IMR-90 (cell line): ENCODE results near the gene PRR33. TPM values are rescaled to one million over a fixed set of nuclear protein-coding genes. Genes with fewer than 3 reads are reported as not detected.

Experiments
- ATAC-seq: fragments of 200-7000 bp; cut with Tn5 transposase; 2 replicates; pipeline ENCODE4 v1.9.1; 2020; ENCODE audit warnings: low read depth, mild to moderate bottlenecking, moderate library complexity
- Bru-seq: library from RNA; stranded (reverse); fragments of 400-500 nt; gene quantifications from one replicate; lab custom pipeline; 2021; lab: Mats Ljungman, UMichigan
- BruChase-seq, 2 experiments: library from RNA; stranded (reverse); fragments of 400-500 nt; gene quantifications; one replicate each; lab custom pipeline; 2021; lab: Mats Ljungman, UMichigan
- BruUV-seq: library from RNA; stranded (reverse); fragments of 400-500 nt; replicated peaks from 2 replicates; lab custom pipeline; 2021; lab: Mats Ljungman, UMichigan
- CTCF ChIA-PET: fragments of 300-600 bp; formaldehyde crosslinking; extraction: SDS; loops from one replicate; lab custom pipeline; 2021; ENCODE audit warnings: antibody characterized with exemption; lab: Yijun Ruan, JAX
- POLR2A ChIA-PET: fragments of 300-600 bp; sonication (Branson Sonifier 250); formaldehyde crosslinking; loops from one replicate; lab custom pipeline; 2022; ENCODE audit warnings: antibody characterized with exemption; ENCODE audit not compliant: unreplicated experiment; lab: Charles Lee
- DNase-seq: peaks from one replicate; pipeline ENCODE4 v3.0.0; 2013
- H2AFZ ChIP-seq: replicated peaks from 2 replicates; pipeline ENCODE3; 2013; ENCODE audit warnings: low read length, mild to moderate bottlenecking; ENCODE audit not compliant: poor library complexity
- H2AK5ac ChIP-seq: 2 replicates; pipeline ENCODE4 v1.6.1; 2013; ENCODE audit warnings: low read depth, low read length, inconsistent platforms
- H2AK9ac ChIP-seq: replicated peaks from 2 replicates; pipeline ENCODE3; 2013; ENCODE audit warnings: mild to moderate bottlenecking, low read depth, low read length, moderate library complexity; ENCODE audit not compliant: poor library complexity
- H2BK120ac ChIP-seq: 2 replicates; pipeline ENCODE4 v1.6.1; 2013; ENCODE audit warnings: low read depth, low read length, inconsistent platforms
- H2BK15ac ChIP-seq: 3 replicates; pipeline ENCODE4 v1.6.1; 2013; ENCODE audit warnings: low read depth, low read length, inconsistent platforms
- H2BK20ac ChIP-seq: 2 replicates; pipeline ENCODE4 v1.6.1; 2013; ENCODE audit warnings: low read depth, mild to moderate bottlenecking, inconsistent platforms, low read length, moderate library complexity
- H2BK5ac ChIP-seq: 2 replicates; pipeline ENCODE4 v1.6.1; 2013; ENCODE audit warnings: mild to moderate bottlenecking, low read depth, low read length, inconsistent platforms; ENCODE audit not compliant: poor library complexity, severe bottlenecking
- H3K14ac ChIP-seq: replicated peaks from 2 replicates; pipeline ENCODE4 v1.6.1; 2013; ENCODE audit warnings: low read depth, low read length, inconsistent platforms
- H3K18ac ChIP-seq: 2 replicates; pipeline ENCODE4 v1.6.1; 2013; ENCODE audit warnings: low read depth, low read length, control low read depth
- H3K23ac ChIP-seq: 2 replicates; pipeline ENCODE4 v1.6.1; 2013; ENCODE audit warnings: low read depth, low read length, inconsistent platforms
- H3K27ac ChIP-seq: 2 replicates; pipeline ENCODE4 v1.5.1; 2013; ENCODE audit warnings: mild to moderate bottlenecking, control low read depth, low read length; ENCODE audit not compliant: insufficient read depth
- H3K27me3 ChIP-seq: 2 replicates; pipeline ENCODE4 v1.6.1; 2013; ENCODE audit warnings: low read length; ENCODE audit not compliant: control insufficient read depth, insufficient read depth
- H3K36me3 ChIP-seq: 2 replicates; pipeline ENCODE4 v1.6.1; 2013; ENCODE audit warnings: low read length, mixed read lengths; ENCODE audit not compliant: control insufficient read depth, insufficient read depth
- H3K4ac ChIP-seq: 2 replicates; pipeline ENCODE4 v1.6.1; 2013; ENCODE audit warnings: low read depth, low read length, inconsistent platforms
- H3K4me1 ChIP-seq: 2 replicates; pipeline ENCODE4 v1.6.1; 2013; ENCODE audit warnings: low read length, mixed read lengths; ENCODE audit not compliant: control insufficient read depth, insufficient read depth
- H3K4me2 ChIP-seq: 2 replicates; pipeline ENCODE4 v1.6.1; 2013; ENCODE audit warnings: low read depth, mild to moderate bottlenecking, control low read depth, low read length, moderate library complexity
- H3K4me3 ChIP-seq: 2 replicates; pipeline ENCODE4 v1.5.1; 2013; ENCODE audit warnings: low read depth, mild to moderate bottlenecking, control low read depth, low read length, moderate library complexity; ENCODE audit not compliant: insufficient read depth
- H3K56ac ChIP-seq: 2 replicates; pipeline ENCODE4 v1.6.1; 2013; ENCODE audit warnings: low read length, inconsistent platforms; ENCODE audit not compliant: insufficient read depth; ENCODE audit errors: extremely low read depth
- H3K79me1 ChIP-seq, 2 experiments: 2 replicates each; pipeline ENCODE4 v1.6.1; 2013; ENCODE audit warnings: low read length in 2 of 2, inconsistent platforms in 1 of 2, low read depth in 1 of 2
- H3K9ac ChIP-seq: 2 replicates; pipeline ENCODE4 v1.6.1; 2013; ENCODE audit warnings: low read depth, low read length, control low read depth
- H3K9me1 ChIP-seq: 2 replicates; pipeline ENCODE4 v1.6.1; 2013; ENCODE audit warnings: low read length, inconsistent platforms; ENCODE audit not compliant: insufficient read depth
- H3K9me3 ChIP-seq: 2 replicates; pipeline ENCODE4 v1.6.1; 2013; ENCODE audit warnings: low read length; ENCODE audit not compliant: control insufficient read depth, insufficient read depth
- H4K20me1 ChIP-seq: 2 replicates; pipeline ENCODE4 v1.6.1; 2013; ENCODE audit warnings: low read length, inconsistent platforms; ENCODE audit not compliant: insufficient read depth
- H4K5ac ChIP-seq: 2 replicates; pipeline ENCODE4 v1.6.1; 2013; ENCODE audit warnings: mild to moderate bottlenecking, low read depth, low read length, control low read depth
- H4K8ac ChIP-seq, 2 experiments: 2 replicates each; pipeline ENCODE4 v1.6.1; 2013; ENCODE audit warnings: low read depth in 2 of 2, low read length in 2 of 2, control low read depth in 1 of 2, inconsistent platforms in 1 of 2
- H4K91ac ChIP-seq: 2 replicates; pipeline ENCODE4 v1.6.1; 2013; ENCODE audit warnings: low read depth, low read length, inconsistent platforms; ENCODE audit not compliant: insufficient read depth
- BHLHE40 ChIP-seq: fragments of 150-350 bp; IDR thresholded peaks from 2 replicates; pipeline ENCODE4 v1.6.1; 2016; ENCODE audit warnings: mild to moderate bottlenecking, low read depth, low read length
- ELK1 ChIP-seq: fragments of 150-350 bp; IDR thresholded peaks from 2 replicates; pipeline ENCODE4 v1.6.1; 2016; ENCODE audit warnings: low read depth, mild to moderate bottlenecking, low read length, moderate library complexity, borderline replicate concordance
- MAZ ChIP-seq: IDR thresholded peaks from 2 replicates; pipeline ENCODE4 v1.6.1; 2012; ENCODE audit warnings: low read depth, mild to moderate bottlenecking, low read length, improper control_type of control experiment, moderate library complexity, borderline replicate concordance
- MXI1 ChIP-seq: IDR thresholded peaks from 2 replicates; pipeline ENCODE4 v1.6.1; 2012; ENCODE audit warnings: low read depth, mild to moderate bottlenecking, low read length, moderate library complexity, borderline replicate concordance
- NFE2L2 ChIP-seq: fragments of 150-350 bp; IDR thresholded peaks from 2 replicates; pipeline ENCODE4 v1.6.1; 2016; ENCODE audit warnings: low read depth, mild to moderate bottlenecking, low read length
- POLR2A ChIP-seq: IDR thresholded peaks from 2 replicates; pipeline ENCODE4 v1.6.1; 2012; ENCODE audit warnings: mild to moderate bottlenecking, low read depth, low read length
- RAD21 ChIP-seq: IDR thresholded peaks from 2 replicates; pipeline ENCODE4 v1.6.1; 2012; ENCODE audit warnings: low read length, improper control_type of control experiment
- USF2 ChIP-seq: fragments of 150-350 bp; IDR thresholded peaks from 2 replicates; pipeline ENCODE4 v1.6.1; 2017; ENCODE audit warnings: mild to moderate bottlenecking, antibody characterized with exemption, low read length, low read depth
- WGBS, 2 experiments: methylation state at CpG; one replicate each; pipeline versions ENCODE4 v1.1.5 to v1.1.7; 2013; ENCODE audit warnings: missing lambda C conversion rate in 2 of 2; ENCODE audit not compliant: insufficient read length in 1 of 2; ENCODE audit errors: extremely low coverage in 2 of 2; 5-methylcytosine and 5-hydroxymethylcytosine counted together
- dilution Hi-C: fragments of 300-500 bp; cut with HindIII; formaldehyde crosslinking; loops from one replicate; pipeline ENCODE4 v1.14.3; 2018; ENCODE audit warnings: low sequenced_read_pairs; ENCODE audit not compliant: unreplicated experiment
- in situ Hi-C: fragments of 300-500 bp; cut with MboI; formaldehyde crosslinking; loops from 3 replicates; pipeline ENCODE4 v1.14.3; 2019; ENCODE audit warnings: low sequenced_read_pairs, inconsistent platforms, mixed read lengths
- intact Hi-C: fragments of 100-400 bp; cut with micrococcal nuclease; formaldehyde crosslinking; loops from 2 replicates; pipeline ENCODE4 v1.10.0; 2022
- long read RNA-seq: library from polyadenylated mRNA; unstranded; transcript quantifications from one replicate; pipeline ENCODE4 v2.0.0, GENCODE V29; 2021; ENCODE audit not compliant: unreplicated experiment
- polyA plus RNA-seq, 3 experiments: library from polyadenylated mRNA; depleted of rRNA; stranded (reverse); fragments of >200 nt; gene quantifications; 2 replicates each; pipeline ENCODE4 v1.2.3, GENCODE V29; 2012; ENCODE audit warnings: low replicate concordance in 1 of 3
- total RNA-seq: library from RNA; depleted of rRNA; stranded (reverse); fragments of >200 nt; gene quantifications from 2 replicates; pipeline ENCODE4 v1.2.3, GENCODE V29; 2012; rRNA removed

The PRR33 gene
- total RNA-seq = not detected in 2 replicates
- polyA plus RNA-seq (2012; rRNA removed) = not detected in 2 replicates
- not detected in 2 replicates for polyA plus RNA-seq (2012; cell fraction: cytosol; rRNA removed)
- not detected in 2 replicates for polyA plus RNA-seq (2012; cell fraction: nucleus; rRNA removed; ENCODE audit: low replicate concordance)
- not detected for Bru-seq, nascent RNA
- BruChase-seq, experiment 1, labeled RNA remaining after a 6-hour chase = not detected
- BruChase-seq, experiment 2, labeled RNA remaining after a 2-hour chase = not detected
- long read RNA-seq = 0 reads

GRCh38 chr11:1891831-1892115, at the start of gene PRR33:
TSS of gene PRR33 (minus strand) at chr11:1891895. CDS start at chr11:1890584, 1,311 bp downstream.
- Histone ChIP-seq H2AK9ac (no peak within 1 kb of the TSS), H3K36me3 (no peaks in the 10 kb centered on the region), H3K4ac (no peak within 1 kb of the TSS), H3K9ac (no peak within 1 kb of the TSS), H3K14ac (no peak within 1 kb of the TSS), H3K56ac (no peak within 1 kb of the TSS), H4K8ac (no peak within 1 kb of the TSS), H3K18ac (no peak within 1 kb of the TSS), H3K9me1 (no peaks in the 10 kb centered on the region), H3K9me3 (no peaks in the 10 kb centered on the region), H3K27me3 (peaks cover 25% of the 10 kb centered on the region), H4K5ac (no peak within 1 kb of the TSS), H3K79me1 (no peaks in the 10 kb centered on the region), H3K4me1 (no peaks in the 10 kb centered on the region), H2AFZ (no peak within 1 kb of the TSS), H2BK15ac (no peak within 1 kb of the TSS), H3K4me3 (no peak within 1 kb of the TSS), H3K27ac (no peak within 1 kb of the TSS), H3K23ac (no peak within 1 kb of the TSS), H2BK20ac (no peak within 1 kb of the TSS), H4K91ac (no peak within 1 kb of the TSS), H2BK120ac (no peak within 1 kb of the TSS), H2BK5ac (no peak within 1 kb of the TSS), H2AK5ac (no peak within 1 kb of the TSS), H3K4me2 (no peak within 1 kb of the TSS), H4K20me1 (no peaks in the 10 kb centered on the region)
- intact Hi-C loops = no loop called here
- TF ChIP-seq MXI1 (no peak), USF2 (no peak), RAD21 (no peak), ELK1 (no peak), BHLHE40 (no peak), POLR2A (no peak), NFE2L2 (no peak), MAZ (no peak)
- ChIA-PET CTCF (no interaction called here), POLR2A (no interaction called here)
- in situ Hi-C loops = no loop called here
- no CpG with 5 or more reads among the region's 7 CpGs for WGBS, 2 experiments
- dilution Hi-C loops = no loop called here
- no peak for DNase-seq
- no TSS peak for BruUV-seq
- ATAC-seq = no peak
